ENCODE measurements around the gene SIPA1L3. TPM values are rescaled to one million over a fixed set of nuclear protein-coding genes. Genes with fewer than 3 reads are reported as not detected.

The SIPA1L3 gene
- total and polyA plus RNA-seq, 2 donors from 2014 or later, result 5.8 to 61.7 TPM

DNA sequence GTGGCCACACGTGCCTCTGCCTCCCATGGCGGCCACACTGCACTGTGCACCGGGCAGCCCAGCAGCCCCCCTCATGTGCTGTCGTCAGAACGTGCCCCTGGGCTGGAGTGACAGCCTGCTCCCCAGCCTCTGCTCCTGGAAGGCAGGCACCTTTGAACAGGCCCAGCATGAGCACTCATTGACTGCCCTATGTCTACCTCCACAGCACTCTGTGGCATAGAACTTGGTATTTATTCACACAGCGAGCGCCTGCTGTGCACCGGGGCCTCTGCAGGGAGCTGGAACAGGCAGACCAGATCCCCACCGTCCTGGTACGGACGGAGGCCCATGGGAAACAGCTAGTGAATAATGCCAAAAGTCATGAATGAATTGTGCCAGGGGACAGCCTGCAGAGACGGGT lies 263.3 kb downstream of the SIPA1L3 start:
- no peaks in the 10 kb centered on the region for H3K4me1 ChIP-seq (ENCODE audit: control insufficient read depth in 2 of 3, insufficient read depth in 2 of 3, low read depth in 1 of 3, low read length in 3 of 3)
- no peak overlapping the region for H3K27ac ChIP-seq (ENCODE audit: low read depth in 2 of 2, low read length in 2 of 2)
- TF ChIP-seq, protein P1, sequence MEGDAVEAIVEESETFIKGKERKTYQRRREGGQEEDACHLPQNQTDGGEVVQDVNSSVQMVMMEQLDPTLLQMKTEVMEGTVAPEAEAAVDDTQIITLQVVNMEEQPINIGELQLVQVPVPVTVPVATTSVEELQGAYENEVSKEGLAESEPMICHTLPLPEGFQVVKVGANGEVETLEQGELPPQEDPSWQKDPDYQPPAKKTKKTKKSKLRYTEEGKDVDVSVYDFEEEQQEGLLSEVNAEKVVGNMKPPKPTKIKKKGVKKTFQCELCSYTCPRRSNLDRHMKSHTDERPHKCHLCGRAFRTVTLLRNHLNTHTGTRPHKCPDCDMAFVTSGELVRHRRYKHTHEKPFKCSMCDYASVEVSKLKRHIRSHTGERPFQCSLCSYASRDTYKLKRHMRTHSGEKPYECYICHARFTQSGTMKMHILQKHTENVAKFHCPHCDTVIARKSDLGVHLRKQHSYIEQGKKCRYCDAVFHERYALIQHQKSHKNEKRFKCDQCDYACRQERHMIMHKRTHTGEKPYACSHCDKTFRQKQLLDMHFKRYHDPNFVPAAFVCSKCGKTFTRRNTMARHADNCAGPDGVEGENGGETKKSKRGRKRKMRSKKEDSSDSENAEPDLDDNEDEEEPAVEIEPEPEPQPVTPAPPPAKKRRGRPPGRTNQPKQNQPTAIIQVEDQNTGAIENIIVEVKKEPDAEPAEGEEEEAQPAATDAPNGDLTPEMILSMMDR (IDR thresholded peaks at IDR 0.05; ENCODE audit: borderline replicate concordance, extremely low read depth, insufficient read depth), result no peak
- no peaks in the 10 kb centered on the region for H3K9me3 ChIP-seq (ENCODE audit: control insufficient read depth in 2 of 3, insufficient read depth in 1 of 3, low read length in 3 of 3)
- DNase-seq, result no peak
- H3K4me3 ChIP-seq (ENCODE audit: low read length in 3 of 3), result no peak overlapping the region
- H3K9ac ChIP-seq (ENCODE audit: low read length in 3 of 3), result no peak overlapping the region
- peaks cover 0 to 9% (median 5%) of the 10 kb centered on the region in 3 donors for H3K36me3 ChIP-seq (ENCODE audit: control insufficient read depth in 2 of 3, insufficient read depth in 3 of 3, low read length in 3 of 3)
- no peak for FAIRE-seq
- H3K27me3 ChIP-seq (ENCODE audit: control insufficient read depth, insufficient read depth, low read length), result no peaks in the 10 kb centered on the region
- intact Hi-C loops (cut with DNase I), result no loop called here

DNA sequence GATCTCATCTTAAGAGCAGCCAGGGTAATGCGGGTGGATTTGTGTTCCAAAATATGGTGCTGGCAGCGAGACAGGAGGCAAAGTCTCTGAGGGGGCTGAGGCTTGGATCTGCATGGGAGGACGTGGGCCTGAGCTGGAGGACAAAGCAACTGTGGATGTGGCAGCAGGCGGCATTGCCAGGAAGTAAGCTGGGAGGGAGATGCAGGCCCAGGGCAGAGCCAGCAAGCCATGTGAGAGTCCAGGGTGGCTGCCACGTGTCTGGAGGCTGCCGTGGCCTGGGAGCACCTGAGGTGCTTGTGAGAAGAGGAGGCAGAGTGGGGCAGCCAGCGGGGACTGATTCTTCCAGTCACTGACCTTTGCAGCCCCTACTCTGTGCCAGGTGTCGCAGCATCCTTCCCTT lies 265.0 kb downstream of the SIPA1L3 start:
- Histone ChIP-seq H3K9me3 (ENCODE audit: control insufficient read depth in 2 of 3, insufficient read depth in 1 of 3, low read length in 3 of 3) (no peaks in the 10 kb centered on the region), H3K36me3 (ENCODE audit: control insufficient read depth in 2 of 3, insufficient read depth in 3 of 3, low read length in 3 of 3) (peaks cover 0 to 6% (median 4%) of the 10 kb centered on the region in 3 donors), H3K27ac (ENCODE audit: low read depth in 2 of 2, low read length in 2 of 2) (no peak overlapping the region), H3K4me1 (ENCODE audit: control insufficient read depth in 2 of 3, insufficient read depth in 2 of 3, low read depth in 1 of 3, low read length in 3 of 3) (no peaks in the 10 kb centered on the region), H3K9ac (ENCODE audit: low read length in 3 of 3) (no peak overlapping the region), H3K27me3 (ENCODE audit: control insufficient read depth, insufficient read depth, low read length) (no peaks in the 10 kb centered on the region), H3K4me3 (ENCODE audit: low read length in 3 of 3) (no peak overlapping the region)
- no peak for FAIRE-seq
- intact Hi-C loops (cut with DNase I), result no loop called here
- TF ChIP-seq, protein P1 (IDR thresholded peaks at IDR 0.05; ENCODE audit: borderline replicate concordance, extremely low read depth, insufficient read depth), result no peak
- DNase-seq, result no peak

DNA sequence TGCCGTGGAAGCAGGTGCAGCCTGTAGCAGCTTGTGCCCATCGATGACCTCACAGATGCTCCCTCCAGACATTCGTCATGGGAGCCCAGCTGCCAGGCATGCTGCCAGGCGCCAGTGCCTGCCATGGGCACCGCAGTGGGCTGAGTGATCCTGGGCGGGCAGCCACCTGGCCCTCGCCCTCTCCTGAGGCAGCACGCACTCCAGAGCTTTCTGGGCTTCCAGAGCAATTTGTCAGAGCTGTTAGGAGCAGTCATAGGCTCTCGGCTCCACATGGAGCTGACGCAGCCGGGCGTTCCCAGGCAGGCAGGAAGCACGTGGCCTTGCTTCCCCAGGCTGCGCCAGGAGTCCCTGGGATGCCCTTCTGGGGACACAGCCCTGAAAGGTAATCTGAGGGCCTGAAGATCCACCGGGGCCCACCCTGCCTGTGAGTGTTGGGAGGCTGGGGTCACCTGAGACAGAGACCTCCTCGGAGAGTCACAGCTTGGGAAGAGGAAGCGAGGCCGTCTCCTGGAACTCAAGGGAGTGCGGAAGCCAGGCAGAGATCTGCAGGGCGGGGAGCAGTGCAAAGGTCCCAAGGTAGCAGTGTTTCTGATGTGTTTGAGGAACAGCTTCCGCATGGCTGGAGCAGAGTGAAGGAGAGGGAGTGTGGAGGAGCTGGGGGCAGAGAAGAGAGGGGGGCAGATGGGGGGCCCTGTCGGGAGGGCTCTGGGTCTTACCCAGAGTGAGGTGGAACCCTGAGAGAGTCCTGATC lies 266.5 kb downstream of the SIPA1L3 start:
- no peak overlapping the region for H3K4me3 ChIP-seq (ENCODE audit: low read length in 3 of 3)
- no peaks in the 10 kb centered on the region for H3K27me3 ChIP-seq (ENCODE audit: control insufficient read depth, insufficient read depth, low read length)
- H3K4me1 ChIP-seq (ENCODE audit: control insufficient read depth in 2 of 3, insufficient read depth in 2 of 3, low read depth in 1 of 3, low read length in 3 of 3), result no peaks in the 10 kb centered on the region
- TF ChIP-seq, protein P1 (IDR thresholded peaks at IDR 0.05; ENCODE audit: borderline replicate concordance, extremely low read depth, insufficient read depth), result no peak
- H3K9me3 ChIP-seq (ENCODE audit: control insufficient read depth in 2 of 3, insufficient read depth in 1 of 3, low read length in 3 of 3), result no peaks in the 10 kb centered on the region
- no peak overlapping the region for H3K27ac ChIP-seq (ENCODE audit: low read depth in 2 of 2, low read length in 2 of 2)
- H3K36me3 ChIP-seq (ENCODE audit: control insufficient read depth in 2 of 3, insufficient read depth in 3 of 3, low read length in 3 of 3), result peaks cover 0 to 6% (median 0%) of the 10 kb centered on the region in 3 donors
- no peak for FAIRE-seq
- H3K9ac ChIP-seq (ENCODE audit: low read length in 3 of 3), result no peak overlapping the region
- intact Hi-C loops (cut with DNase I), result no loop called here
- peak in 1 of 5 donors; percentile 26 for DNase-seq
